ENCODE results near the gene ALKBH3. TPM values are rescaled to one million over a fixed set of nuclear protein-coding genes. Genes with fewer than 3 reads are reported as not detected.

The ALKBH3 gene
- polyA plus RNA-seq, 1 experiment = 36.5 TPM

- POLR2A ChIA-PET = no interaction called here
- H3K27ac ChIP-seq (ENCODE audit: low read depth, low read length) = no peak overlapping the region
- TF ChIP-seq, protein P1, sequence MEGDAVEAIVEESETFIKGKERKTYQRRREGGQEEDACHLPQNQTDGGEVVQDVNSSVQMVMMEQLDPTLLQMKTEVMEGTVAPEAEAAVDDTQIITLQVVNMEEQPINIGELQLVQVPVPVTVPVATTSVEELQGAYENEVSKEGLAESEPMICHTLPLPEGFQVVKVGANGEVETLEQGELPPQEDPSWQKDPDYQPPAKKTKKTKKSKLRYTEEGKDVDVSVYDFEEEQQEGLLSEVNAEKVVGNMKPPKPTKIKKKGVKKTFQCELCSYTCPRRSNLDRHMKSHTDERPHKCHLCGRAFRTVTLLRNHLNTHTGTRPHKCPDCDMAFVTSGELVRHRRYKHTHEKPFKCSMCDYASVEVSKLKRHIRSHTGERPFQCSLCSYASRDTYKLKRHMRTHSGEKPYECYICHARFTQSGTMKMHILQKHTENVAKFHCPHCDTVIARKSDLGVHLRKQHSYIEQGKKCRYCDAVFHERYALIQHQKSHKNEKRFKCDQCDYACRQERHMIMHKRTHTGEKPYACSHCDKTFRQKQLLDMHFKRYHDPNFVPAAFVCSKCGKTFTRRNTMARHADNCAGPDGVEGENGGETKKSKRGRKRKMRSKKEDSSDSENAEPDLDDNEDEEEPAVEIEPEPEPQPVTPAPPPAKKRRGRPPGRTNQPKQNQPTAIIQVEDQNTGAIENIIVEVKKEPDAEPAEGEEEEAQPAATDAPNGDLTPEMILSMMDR (IDR thresholded peaks at IDR 0.05; ENCODE audit: low read depth, low read length) = no peak
- DNase-seq (ENCODE audit: low read depth, low spot score) = no peak
- CTCF ChIA-PET = interaction anchor here (0.5 to 7.7 kb wide), 9 partner anchors 12 to 132 kb away, joined by 3 to 65 read pairs (median 4); no protein-coding TSS in a partner anchor
- no peaks in the 10 kb centered on the region for H3K9me3 ChIP-seq (ENCODE audit: control insufficient read depth, insufficient read depth, low read length)
- no peaks in the 10 kb centered on the region for H3K27me3 ChIP-seq (ENCODE audit: control insufficient read depth, insufficient read depth, low read length)
- H3K4me3 ChIP-seq (ENCODE audit: low read depth, low read length) = no peak overlapping the region
Measured at GRCh38 chr11:43905813-43906241, 25.2 kb downstream of the ALKBH3 start.

GRCh38 chr11:43907028-43907975 is 26.7 kb downstream of the ALKBH3 start:
- H3K27me3 ChIP-seq (ENCODE audit: control insufficient read depth, insufficient read depth, low read length) = no peaks in the 10 kb centered on the region
- ChIA-PET POLR2A (no interaction called here), CTCF (interaction anchor here (0.9 to 7.7 kb wide), 2 partner anchors 7 to 18 kb away, joined by 5 to 65 read pairs; no protein-coding TSS in a partner anchor)
- DNase-seq (ENCODE audit: low read depth, low spot score) = no peak
- no peak overlapping the region for H3K4me3 ChIP-seq (ENCODE audit: low read depth, low read length)
- TF ChIP-seq, protein P1 (IDR thresholded peaks at IDR 0.05; ENCODE audit: low read depth, low read length) = no peak
- no peak overlapping the region for H3K27ac ChIP-seq (ENCODE audit: low read depth, low read length)
- no peaks in the 10 kb centered on the region for H3K9me3 ChIP-seq (ENCODE audit: control insufficient read depth, insufficient read depth, low read length)

DNA sequence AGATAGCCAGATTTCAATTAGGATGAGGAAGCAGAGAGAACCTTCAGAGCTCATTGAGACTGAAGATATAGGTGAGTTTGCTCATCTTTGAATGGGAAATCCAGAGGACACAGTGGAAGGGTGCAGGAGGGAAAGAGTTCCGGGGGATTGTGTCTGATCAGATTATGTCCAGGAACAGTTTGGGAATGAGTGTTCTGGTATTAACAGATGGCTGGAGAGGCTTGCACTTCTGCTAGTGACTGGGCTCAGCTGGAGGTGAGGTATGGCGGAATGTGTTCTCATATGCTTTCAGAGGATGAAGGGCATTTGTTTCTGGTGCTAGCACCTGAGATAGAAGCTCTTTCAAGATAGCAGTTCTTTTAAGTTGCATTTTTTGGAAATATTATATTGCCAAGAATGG is 27.6 kb downstream of the ALKBH3 start:
- Histone ChIP-seq H3K27ac (ENCODE audit: low read depth, low read length) (no peak overlapping the region), H3K4me3 (ENCODE audit: low read depth, low read length) (no peak overlapping the region), H3K27me3 (ENCODE audit: control insufficient read depth, insufficient read depth, low read length) (no peaks in the 10 kb centered on the region), H3K9me3 (ENCODE audit: control insufficient read depth, insufficient read depth, low read length) (no peaks in the 10 kb centered on the region)
- ChIA-PET CTCF (interaction anchor here (2.0 to 7.7 kb wide), 2 partner anchors 19 to 129 kb away, joined by 5 to 65 read pairs; no protein-coding TSS in a partner anchor), POLR2A (no interaction called here)
- TF ChIP-seq, protein P1 (IDR thresholded peaks at IDR 0.05; ENCODE audit: low read depth, low read length) = no peak
- no peak for DNase-seq (ENCODE audit: low read depth, low spot score)

- DNase-seq (ENCODE audit: low read depth, low spot score) = no peak
- ChIA-PET CTCF (interaction anchor here (0.5 to 7.7 kb wide), 3 partner anchors 19 to 129 kb away, joined by 3 to 65 read pairs (median 5); no protein-coding TSS in a partner anchor), POLR2A (no interaction called here)
- no peak overlapping the region for H3K4me3 ChIP-seq (ENCODE audit: low read depth, low read length)
- TF ChIP-seq, protein P1 (IDR thresholded peaks at IDR 0.05; ENCODE audit: low read depth, low read length) = no peak
- H3K27me3 ChIP-seq (ENCODE audit: control insufficient read depth, insufficient read depth, low read length) = no peaks in the 10 kb centered on the region
- H3K9me3 ChIP-seq (ENCODE audit: control insufficient read depth, insufficient read depth, low read length) = no peaks in the 10 kb centered on the region
- no peak overlapping the region for H3K27ac ChIP-seq (ENCODE audit: low read depth, low read length)
Measured at GRCh38 chr11:43908683-43909082, 28.1 kb downstream of the ALKBH3 start.

All from AG04450 (cell line).